Activated B cell treated with CpG ODN at 0.5 μM for 24 hours (primary cell): ENCODE data around the gene LYRM4. TPM values are rescaled to one million over a fixed set of nuclear protein-coding genes. Genes with fewer than 3 reads are reported as not detected.
"Not testable (repeated sequence)": the region's sequence is repeated elsewhere in the genome, so short reads cannot be mapped to it uniquely, and the experiment has no call there.

Source experiments
- ATAC-seq: fragments of 200-7000 bp; cut with Tn5 transposase; one replicate; pipeline ENCODE4 v1.10.0; 2021; ENCODE audit warnings: low read depth, mild to moderate bottlenecking, moderate library complexity
- CTCF ChIA-PET: fragments of 350-600 bp; sonication (Branson Sonifier 250); formaldehyde crosslinking; loops from one replicate; lab custom pipeline; 2021; ENCODE audit warnings: antibody characterized with exemption; lab: Charles Lee
- POLR2A ChIA-PET: fragments of 350-600 bp; sonication (Branson Sonifier 250); formaldehyde crosslinking; loops from one replicate; lab custom pipeline; 2021; ENCODE audit warnings: antibody characterized with exemption; lab: Charles Lee
- DNase-seq: peaks from one replicate; pipeline ENCODE4 v3.0.0; 2022
- H3K27ac Mint-ChIP-seq: one replicate; pipeline ENCODE4 v1.8.0; 2020; ENCODE audit warnings: mixed read lengths
- H3K27me3 Mint-ChIP-seq: one replicate; pipeline ENCODE4 v1.8.0; 2021; ENCODE audit warnings: mixed read lengths
- H3K36me3 Mint-ChIP-seq: one replicate; pipeline ENCODE4 v1.8.0; 2021; ENCODE audit warnings: low read depth, mixed read lengths
- H3K4me1 Mint-ChIP-seq: one replicate; pipeline ENCODE4 v1.8.0; 2021; ENCODE audit warnings: mixed read lengths
- H3K4me3 Mint-ChIP-seq: one replicate; pipeline ENCODE4 v1.8.0; 2020; ENCODE audit warnings: mild to moderate bottlenecking, mixed read lengths
- H3K9me3 Mint-ChIP-seq: one replicate; pipeline ENCODE4 v1.8.0; 2020; ENCODE audit warnings: mixed read lengths
- intact Hi-C: fragments of 100-400 bp; cut with micrococcal nuclease; formaldehyde crosslinking; loops from one replicate; pipeline ENCODE4 v1.15.1; 2024
- total RNA-seq: library from RNA; stranded (reverse); gene quantifications from 2 replicates; pipeline ENCODE4 v1.2.3, GENCODE V29; 2022
- TF ChIP-seq, protein P1 (sequence below): fragments of 200-600 bp; IDR thresholded peaks from one replicate; pipeline ENCODE4 v1.8.0; 2022; ENCODE audit warnings: antibody characterized with exemption, mild to moderate bottlenecking

The LYRM4 gene
- total RNA-seq, 1 donor from 2014 or later: 51.2 TPM

DNA sequence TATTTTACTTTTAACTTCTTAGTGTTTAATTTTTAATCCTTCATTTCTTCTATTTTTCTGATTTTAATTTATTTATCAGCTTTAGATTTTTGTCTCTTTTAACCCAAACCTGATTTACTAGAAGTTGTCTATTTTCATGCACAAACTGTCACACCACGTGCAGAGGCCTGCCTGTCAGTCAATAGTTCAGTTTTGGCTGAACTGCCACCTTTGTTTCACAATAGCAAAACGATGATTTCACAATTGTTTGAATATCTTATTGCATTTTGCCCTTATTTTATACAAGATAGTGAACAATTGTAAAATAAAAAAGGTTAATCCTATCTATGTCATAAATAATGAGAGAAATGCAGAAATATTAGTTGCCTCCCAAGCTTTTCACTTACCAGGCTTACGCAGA lies 199.6 kb downstream of the LYRM4 start:
- H3K27ac Mint-ChIP-seq: no peak overlapping the region
- ChIA-PET POLR2A (no interaction called here), CTCF (no interaction called here)
- no peaks in the 10 kb centered on the region for H3K27me3 Mint-ChIP-seq
- H3K4me3 Mint-ChIP-seq: no peak overlapping the region
- TF ChIP-seq, protein P1, sequence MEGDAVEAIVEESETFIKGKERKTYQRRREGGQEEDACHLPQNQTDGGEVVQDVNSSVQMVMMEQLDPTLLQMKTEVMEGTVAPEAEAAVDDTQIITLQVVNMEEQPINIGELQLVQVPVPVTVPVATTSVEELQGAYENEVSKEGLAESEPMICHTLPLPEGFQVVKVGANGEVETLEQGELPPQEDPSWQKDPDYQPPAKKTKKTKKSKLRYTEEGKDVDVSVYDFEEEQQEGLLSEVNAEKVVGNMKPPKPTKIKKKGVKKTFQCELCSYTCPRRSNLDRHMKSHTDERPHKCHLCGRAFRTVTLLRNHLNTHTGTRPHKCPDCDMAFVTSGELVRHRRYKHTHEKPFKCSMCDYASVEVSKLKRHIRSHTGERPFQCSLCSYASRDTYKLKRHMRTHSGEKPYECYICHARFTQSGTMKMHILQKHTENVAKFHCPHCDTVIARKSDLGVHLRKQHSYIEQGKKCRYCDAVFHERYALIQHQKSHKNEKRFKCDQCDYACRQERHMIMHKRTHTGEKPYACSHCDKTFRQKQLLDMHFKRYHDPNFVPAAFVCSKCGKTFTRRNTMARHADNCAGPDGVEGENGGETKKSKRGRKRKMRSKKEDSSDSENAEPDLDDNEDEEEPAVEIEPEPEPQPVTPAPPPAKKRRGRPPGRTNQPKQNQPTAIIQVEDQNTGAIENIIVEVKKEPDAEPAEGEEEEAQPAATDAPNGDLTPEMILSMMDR: no peak
- no peaks in the 10 kb centered on the region for H3K36me3 Mint-ChIP-seq
- H3K4me1 Mint-ChIP-seq: peaks cover 11% of the 10 kb centered on the region
- no peaks in the 10 kb centered on the region for H3K9me3 Mint-ChIP-seq
- ATAC-seq: no peak
- no peak for DNase-seq
- intact Hi-C loops: no loop called here

GRCh38 chr6:5060439-5060838 lies 200.3 kb downstream of the LYRM4 start:
- ATAC-seq, POLR2A ChIA-PET, CTCF ChIA-PET, H3K27ac Mint-ChIP-seq, intact Hi-C loops, H3K36me3 Mint-ChIP-seq, H3K4me3 Mint-ChIP-seq, DNase-seq, H3K9me3 Mint-ChIP-seq, H3K27me3 Mint-ChIP-seq: not testable (repeated sequence)
- H3K4me1 Mint-ChIP-seq: peaks cover 11% of the 10 kb centered on the region

DNA sequence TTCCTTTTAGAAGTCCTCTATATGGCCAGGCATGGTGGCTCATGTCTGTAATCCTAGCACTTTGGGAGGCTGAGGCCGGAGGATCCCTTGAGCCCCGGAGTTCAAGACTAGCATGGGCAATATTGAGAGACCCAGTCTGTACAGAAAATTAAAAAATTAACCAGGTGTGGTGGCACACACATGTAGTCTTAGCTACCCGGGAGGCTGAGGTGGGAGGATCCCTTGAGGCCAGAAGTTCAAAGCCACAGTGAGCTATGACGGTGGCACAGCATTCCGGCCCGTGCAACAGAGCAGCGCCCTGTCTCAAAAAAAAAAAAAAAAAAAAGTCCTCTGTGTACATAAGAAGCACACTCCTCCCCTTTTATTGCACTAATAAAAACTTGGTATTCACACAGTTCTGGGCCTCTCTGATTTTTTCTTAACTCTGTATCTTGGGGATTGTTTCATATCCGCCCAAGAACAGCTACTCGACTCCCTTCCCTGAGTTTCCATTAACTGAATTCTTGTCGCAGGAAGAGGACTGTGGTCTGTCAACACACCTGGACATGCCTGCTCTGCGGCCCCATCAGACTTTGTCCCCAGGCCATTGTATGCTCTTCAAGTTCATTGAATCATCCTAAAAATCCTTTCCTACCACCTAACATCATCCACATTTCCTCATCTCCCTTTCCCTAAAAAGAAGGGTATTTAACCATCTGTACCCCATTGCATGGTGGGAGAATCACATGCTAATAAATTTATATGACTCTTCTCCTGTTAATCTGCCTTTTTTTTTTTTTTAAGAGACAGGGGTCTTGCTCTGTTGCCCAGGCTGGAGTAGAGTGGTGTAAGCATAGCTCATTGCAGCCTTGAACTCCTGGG lies 201.5 kb downstream of the LYRM4 start:
- POLR2A ChIA-PET: no interaction called here
- Mint-ChIP-seq H3K27me3 (no peaks in the 10 kb centered on the region), H3K9me3 (no peaks in the 10 kb centered on the region), H3K36me3 (no peaks in the 10 kb centered on the region), H3K27ac (no peak overlapping the region), H3K4me3 (no peak overlapping the region), H3K4me1 (peaks cover 11% of the 10 kb centered on the region)
- intact Hi-C loops: no loop called here
- no peak for ATAC-seq
- TF ChIP-seq, protein P1: no peak
- no peak for DNase-seq
- CTCF ChIA-PET: no interaction called here

Other genes with a start within 250 kb of the LYRM4 start
- 0.11 and 0.15 TPM in 2 replicates for gene PPP1R3G, start 175.6 kb downstream of the LYRM4 start, total RNA-seq
- gene FARS2, start 563 bp upstream of the LYRM4 start, total RNA-seq: 28.2 and 32.7 TPM in 2 replicates